Lung (tissue), 12 donors: ENCODE results near the gene LTBP2. TPM values are rescaled to one million over a fixed set of nuclear protein-coding genes. Genes with fewer than 3 reads are reported as not detected.
A peak's percentile ranks its signal among the peaks of the same experiment; 100 is the strongest.

Experiments used
- ATAC-seq: fragments of 200-7000 bp; cut with Tn5 transposase; one replicate; pipeline ENCODE4 v1.9.1; 2020; ENCODE audit warnings: moderate number of reproducible peaks; ENCODE audit not compliant: insufficient read depth, low FRiP score
- DNase-seq, 3 donors: peaks; one replicate each; pipeline ENCODE4 v3.0.0-alpha.2; 2013 to 2017
- H3K27ac ChIP-seq, 2 donors: one replicate each; pipeline ENCODE4 v1.5.1; 2013; ENCODE audit warnings: mild to moderate bottlenecking in 2 of 2, moderate library complexity in 2 of 2, control low read depth in 1 of 2, inconsistent platforms in 1 of 2, low read depth in 1 of 2, low read length in 1 of 2
- H3K27me3 ChIP-seq, 3 donors: one replicate each; pipeline ENCODE4 v1.5.1; 2013; ENCODE audit warnings: low read length in 2 of 3; ENCODE audit not compliant: control insufficient read depth in 3 of 3, insufficient read depth in 3 of 3
- H3K36me3 ChIP-seq, 4 donors: one replicate each; pipeline ENCODE4 v1.5.1; 2013; ENCODE audit warnings: low read length in 4 of 4, mild to moderate bottlenecking in 1 of 4, moderate library complexity in 1 of 4; ENCODE audit not compliant: control insufficient read depth in 4 of 4, insufficient read depth in 4 of 4
- H3K4me1 ChIP-seq, 5 donors: one replicate each; pipeline ENCODE4 v1.5.1; 2013; ENCODE audit warnings: low read length in 5 of 5, mild to moderate bottlenecking in 2 of 5, moderate library complexity in 1 of 5; ENCODE audit not compliant: control insufficient read depth in 5 of 5, insufficient read depth in 5 of 5
- H3K4me3 ChIP-seq: one replicate; pipeline ENCODE4 v1.5.1; 2013; ENCODE audit warnings: mild to moderate bottlenecking, control low read depth, moderate library complexity
- H3K9ac ChIP-seq, 2 donors: one replicate each; pipeline ENCODE4 v1.5.1; 2013; ENCODE audit warnings: low read length in 2 of 2, control low read depth in 1 of 2; ENCODE audit not compliant: insufficient read depth in 1 of 2
- H3K9me3 ChIP-seq, 4 donors: one replicate each; pipeline ENCODE4 v1.5.1; 2013; ENCODE audit warnings: low read length in 3 of 4, mild to moderate bottlenecking in 1 of 4, moderate library complexity in 1 of 4; ENCODE audit not compliant: control insufficient read depth in 4 of 4, insufficient read depth in 3 of 4
- CTCF ChIP-seq: IDR thresholded peaks from 2 replicates; pipeline ENCODE4 v1.5.1; 2012; ENCODE audit warnings: mild to moderate bottlenecking; ENCODE audit errors: control extremely low read depth, extremely low read depth
- WGBS, 2 donors: extraction: QIAGEN DNeasy Blood & Tissue Kit; methylation state at CpG; one replicate each; pipeline ENCODE4 v1.1.7; 2013; 5-methylcytosine and 5-hydroxymethylcytosine counted together
- polyA plus RNA-seq, 2 donors: library from polyadenylated mRNA; stranded (reverse); fragments of 200-250 nt; gene quantifications; one replicate each; pipeline ENCODE4 v1.2.1, GENCODE V29; 2013
- total RNA-seq, 2 donors: library from RNA; depleted of rRNA in 1 of 2; stranded (reverse); fragments of >200 nt in 1 of 2; gene quantifications; one replicate each; pipeline ENCODE4 v1.2.1, GENCODE V29; 2014 to 2021
- donor health status: control.
- donor health status: control.
- donor health status: Bipolar disorder and iron deficiency.
- donor health status: healthy.
- donor health status: DM: yes; HTN: yes; CAD: no.

Gene LTBP2
- total and polyA plus RNA-seq, 4 donors, result 13.2 to 78.4 (median 25.8) TPM

- TF ChIP-seq CTCF, result no peak
- peaks cover 0 to 15% (median 0%) of the 10 kb centered on the region in 3 donors for H3K27me3 ChIP-seq
- no peak for ATAC-seq
- H3K4me1 ChIP-seq, result peaks cover 0 to 14% (median 0%) of the 10 kb centered on the region in 5 donors
- no peak for DNase-seq
- H3K36me3 ChIP-seq, result no peaks in the 10 kb centered on the region
- WGBS, 2 donors, result 93 to 96% methylated on average over 3 of the region's 3 CpGs
- no peak overlapping the region for H3K4me3 ChIP-seq
- H3K9me3 ChIP-seq, result no peaks in the 10 kb centered on the region
- no peak overlapping the region for H3K27ac ChIP-seq
- H3K9ac ChIP-seq, result no peak overlapping the region
Observed at GRCh38 chr14:74606727-74607126, 5.3 kb downstream of the LTBP2 start.

- Histone ChIP-seq H3K4me3 (no peak overlapping the region), H3K27ac (peak overlapping the region in 1 of 2 donors; percentile 58), H3K36me3 (no peaks in the 10 kb centered on the region), H3K9ac (no peak overlapping the region), H3K27me3 (peaks cover 0 to 10% (median 0%) of the 10 kb centered on the region in 3 donors), H3K4me1 (peaks cover 0 to 14% (median 0%) of the 10 kb centered on the region in 5 donors), H3K9me3 (no peaks in the 10 kb centered on the region)
- TF ChIP-seq CTCF, result no peak
- no peak for ATAC-seq
- DNase-seq, result no peak
- 67 to 75% methylated on average over 5 of the region's 5 CpGs for WGBS, 2 donors
Observed at GRCh38 chr14:74605531-74606223, 6.4 kb downstream of the LTBP2 start.

DNA sequence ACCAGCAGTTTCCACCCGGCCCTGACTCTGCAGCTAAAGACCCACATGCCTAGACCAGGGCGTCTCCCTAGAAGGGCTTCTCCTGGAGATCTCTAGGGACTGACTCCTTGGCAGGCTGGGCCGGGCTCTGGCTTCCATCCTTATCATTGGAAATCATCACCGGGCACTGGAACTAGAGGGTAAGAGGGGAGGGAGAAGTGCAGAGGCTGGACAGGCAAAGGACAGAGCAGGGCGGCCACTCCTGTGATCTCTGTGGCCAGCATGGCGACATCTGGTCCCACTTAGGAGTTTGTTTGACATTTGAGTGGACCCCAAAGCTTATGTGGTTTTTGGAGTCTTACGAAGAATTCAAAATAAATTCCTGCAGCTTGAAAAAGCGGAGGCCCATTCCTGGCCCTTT is 7.1 kb downstream of the LTBP2 start:
- Histone ChIP-seq H3K27ac (peak overlapping the region in 1 of 2 donors; percentile 58), H3K9ac (no peak overlapping the region)

More for the DNA sequence above, 7.1 kb downstream of the LTBP2 start:
- DNase-seq (no peak), ATAC-seq (no peak)
- Histone ChIP-seq H3K4me3 (no peak overlapping the region), H3K36me3 (no peaks in the 10 kb centered on the region), H3K27me3 (peaks cover 0 to 2% (median 0%) of the 10 kb centered on the region in 3 donors), H3K4me1 (peaks cover 0 to 19% (median 3%) of the 10 kb centered on the region in 5 donors), H3K9me3 (no peaks in the 10 kb centered on the region)
- no peak for TF ChIP-seq CTCF
- 78 to 88% methylated on average over 8 of the region's 8 CpGs for WGBS, 2 donors
